HCT116 (cell line): ENCODE measurements around the gene MAP7. TPM values are rescaled to one million over a fixed set of nuclear protein-coding genes. Genes with fewer than 3 reads are reported as not detected.

Experiments
- ATAC-seq: fragments of 200-7000 bp; cut with Tn5 transposase; 2 replicates; pipeline ENCODE4 v1.9.1; 2020; ENCODE audit warnings: mild to moderate bottlenecking, moderate library complexity
- BruUV-seq: library from RNA; stranded (reverse); fragments of 400-500 nt; replicated peaks from 2 replicates; lab custom pipeline; 2021; lab: Mats Ljungman, UMichigan
- CTCF ChIA-PET: fragments of 300-600 bp; sonication (Branson Sonifier 250); formaldehyde crosslinking; loops from one replicate; lab custom pipeline; 2021; ENCODE audit warnings: antibody characterized with exemption; lab: Charles Lee
- POLR2A ChIA-PET: fragments of 300-600, 350-600 bp; sonication (Branson Sonifier 250); formaldehyde crosslinking; loops from one replicate; lab custom pipeline; 2021; ENCODE audit warnings: antibody characterized with exemption; lab: Charles Lee
- RAD21 ChIA-PET, 2 experiments: fragments of 300-600 bp; sonication (Branson Sonifier 250); formaldehyde crosslinking; loops; one replicate each; lab custom pipeline; 2023; ENCODE audit warnings: low total read pairs in 2 of 2; ENCODE audit not compliant: uncharacterized antibody in 2 of 2, unreplicated experiment in 2 of 2, low non-redundant PET in 1 of 2; lab: Charles Lee
- DNase-seq: peaks from one replicate; pipeline ENCODE4 v3.0.0-alpha.2; 2010; ENCODE audit warnings: low read depth, low spot score
- H2AFZ ChIP-seq: fragments of 200-600 bp; shearing (Covaris generic), sonication (generic); 2 replicates; pipeline ENCODE4 v1.6.1; 2017; ENCODE audit warnings: low read depth, mixed run types, mixed read lengths, antibody characterized with exemption, low read length; ENCODE audit not compliant: poor library complexity, severe bottlenecking
- H3K27ac ChIP-seq: 2 replicates; pipeline ENCODE4 v1.5.1; 2012; ENCODE audit warnings: low read depth, low read length
- H3K27me3 ChIP-seq: fragments of 200-600 bp; sonication (generic); 2 replicates; pipeline ENCODE4 v1.6.1; 2016; ENCODE audit warnings: mixed run types, low read length, mixed read lengths; ENCODE audit not compliant: insufficient read depth
- H3K36me3 ChIP-seq, 2 experiments: fragments of 200-500 bp in 1 of 2; fragments of 200-600 bp in 1 of 2; sonication (Bioruptor generic) in 1 of 2; sonication (generic) in 1 of 2; 2 replicates each; pipeline versions ENCODE4 v1.5.1 to v1.6.1; 2014 to 2016; ENCODE audit warnings: low read length in 2 of 2, inconsistent platforms in 1 of 2, mixed read lengths in 1 of 2, mixed run types in 1 of 2; ENCODE audit not compliant: insufficient read depth in 2 of 2, control insufficient read depth in 1 of 2
- H3K4me1 ChIP-seq, 2 experiments: fragments of 200-600 bp in 1 of 2; sonication (generic) in 1 of 2; 2 replicates each; pipeline versions ENCODE4 v1.5.1 to v1.6.1; 2012 to 2017; ENCODE audit warnings: low read length in 2 of 2, inconsistent platforms in 1 of 2, mild to moderate bottlenecking in 1 of 2, mixed read lengths in 1 of 2, mixed run types in 1 of 2, moderate library complexity in 1 of 2; ENCODE audit not compliant: insufficient read depth in 2 of 2, control insufficient read depth in 1 of 2
- H3K4me2 ChIP-seq: fragments of 200-600 bp; sonication (generic); 2 replicates; pipeline ENCODE4 v1.6.1; 2017; ENCODE audit warnings: mixed run types, low read length, mixed read lengths
- H3K4me3 ChIP-seq, 2 experiments: fragments of 200-600 bp in 1 of 2; sonication (generic) in 1 of 2; replicated peaks in 1 of 2; 2 replicates each; pipeline ENCODE4 v1.5.1; 2011 to 2016; ENCODE audit warnings: low read length in 2 of 2, control low read depth in 1 of 2, low read depth in 1 of 2, mild to moderate bottlenecking in 1 of 2, mixed read lengths in 1 of 2, mixed run types in 1 of 2
- H3K79me2 ChIP-seq: fragments of 200-600 bp; sonication (generic); 2 replicates; pipeline ENCODE4 v1.6.1; 2017; ENCODE audit warnings: mild to moderate bottlenecking, mixed run types, low read length, moderate library complexity, mixed read lengths; ENCODE audit not compliant: insufficient read depth
- H3K9ac ChIP-seq: fragments of 200-600 bp; sonication (generic); 2 replicates; pipeline ENCODE4 v1.6.1; 2016; ENCODE audit warnings: low read length, mixed read lengths
- H3K9me2 ChIP-seq: fragments of 200-600 bp; sonication (generic), shearing (Covaris generic); 2 replicates; pipeline ENCODE4 v1.6.1; 2017; ENCODE audit warnings: mixed run types, mild to moderate bottlenecking, moderate library complexity; ENCODE audit not compliant: insufficient read depth
- H3K9me3 ChIP-seq, 2 experiments: fragments of 200-500 bp in 1 of 2; fragments of 200-600 bp in 1 of 2; sonication (Bioruptor generic) in 1 of 2; sonication (generic) in 1 of 2; 2 replicates each; pipeline ENCODE4 v1.6.1; 2014 to 2017; ENCODE audit warnings: low read length in 2 of 2, mixed read lengths in 2 of 2, inconsistent platforms in 1 of 2, low read depth in 1 of 2, mild to moderate bottlenecking in 1 of 2, mixed run types in 1 of 2, moderate library complexity in 1 of 2; ENCODE audit not compliant: control insufficient read depth in 1 of 2, insufficient read depth in 1 of 2
- H4K20me1 ChIP-seq: fragments of 200-600 bp; sonication (generic), shearing (Covaris generic); 2 replicates; pipeline ENCODE4 v1.6.1; 2017; ENCODE audit warnings: mixed run types, mild to moderate bottlenecking, moderate library complexity; ENCODE audit not compliant: insufficient read depth
- CBX3 ChIP-seq: IDR thresholded peaks from 2 replicates; pipeline ENCODE4 v1.6.1; 2012; ENCODE audit warnings: low read depth
- CEBPB ChIP-seq: IDR thresholded peaks from 2 replicates; pipeline ENCODE4 v1.6.1; 2012; ENCODE audit warnings: low read depth
- ELF1 ChIP-seq: IDR thresholded peaks from 2 replicates; pipeline ENCODE4 v1.6.1; 2012; ENCODE audit warnings: low read depth, borderline replicate concordance
- EZH2phosphoT487 ChIP-seq: fragments of 200-600 bp; IDR thresholded peaks from 2 replicates; pipeline ENCODE4 v1.6.1; 2018; ENCODE audit warnings: antibody characterized with exemption, borderline replicate concordance
- FOSL1 ChIP-seq: IDR thresholded peaks from 2 replicates; pipeline ENCODE4 v1.6.1; 2012; ENCODE audit warnings: low read depth
- JUND ChIP-seq: IDR thresholded peaks from 2 replicates; pipeline ENCODE4 v1.6.1; 2012
- RAD21 ChIP-seq: IDR thresholded peaks from 2 replicates; pipeline ENCODE4 v1.6.1; 2012; ENCODE audit warnings: low read depth, mild to moderate bottlenecking
- SIN3A ChIP-seq: IDR thresholded peaks from 2 replicates; pipeline ENCODE4 v1.6.1; 2012; ENCODE audit warnings: low read depth
- YY1 ChIP-seq: IDR thresholded peaks from 2 replicates; pipeline ENCODE4 v1.6.1; 2011; ENCODE audit warnings: low read length, low read depth, moderate library complexity, mild to moderate bottlenecking; ENCODE audit not compliant: insufficient replicate concordance; ENCODE audit errors: extremely low read depth
- ZNF274 ChIP-seq: fragments of 200-500 bp; sonication (Bioruptor generic); IDR thresholded peaks from 2 replicates; pipeline ENCODE4 v1.6.1; 2014; ENCODE audit warnings: mild to moderate bottlenecking, low read depth, low read length, inconsistent platforms
- intact Hi-C: fragments of 100-400 bp; cut with micrococcal nuclease; formaldehyde crosslinking; loops from 2 replicates; pipeline ENCODE4 v1.10.0; 2022
- total RNA-seq: library from RNA; stranded (reverse); gene quantifications from one replicate; pipeline ENCODE4 v1.2.1, GENCODE V29; 2021; ENCODE audit not compliant: unreplicated experiment
- TF ChIP-seq, protein P1 (sequence below): IDR thresholded peaks from 2 replicates; pipeline ENCODE4 v1.6.1; 2012; ENCODE audit warnings: low read depth
- TF ChIP-seq, protein P2 (sequence below), 3 experiments: fragments of 200-600 bp in 1 of 3; sonication (generic) in 1 of 3; IDR thresholded peaks in 2 of 3; conservative IDR thresholded peaks in 1 of 3; 2 replicates each; pipeline ENCODE4 v1.5.1; 2012 to 2017; ENCODE audit warnings: low read depth in 2 of 3, low read length in 2 of 3, antibody characterized with exemption in 1 of 3, borderline replicate concordance in 1 of 3, control low read depth in 1 of 3, mild to moderate bottlenecking in 1 of 3, mixed read lengths in 1 of 3, mixed run types in 1 of 3, moderate library complexity in 1 of 3; ENCODE audit not compliant: insufficient read depth in 1 of 3
- TF ChIP-seq, protein P3 (sequence below): IDR thresholded peaks from 2 replicates; pipeline ENCODE4 v1.6.1; 2012

MAP7 gene
- total RNA-seq, 1 experiment from 2014 or later, result 35.5 TPM

DNA sequence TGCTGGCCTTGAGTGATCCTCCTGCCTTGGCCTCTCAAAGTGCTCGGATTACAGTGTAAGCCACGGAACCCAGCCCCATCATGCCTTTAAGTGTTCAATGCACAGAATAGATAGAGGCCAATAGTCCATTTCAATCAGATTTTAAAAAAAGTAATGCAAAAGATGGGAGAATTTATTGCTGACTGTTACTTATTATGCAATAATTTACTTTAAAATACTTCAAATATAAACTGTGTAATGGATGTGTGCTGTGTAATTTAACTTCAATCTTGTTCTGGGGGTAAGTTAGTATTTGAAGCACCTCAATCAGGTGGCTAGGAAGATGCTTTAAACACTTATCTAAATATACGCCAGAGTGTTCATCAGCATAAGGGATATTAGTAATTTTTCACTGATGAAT lies 208.9 kb downstream of the MAP7 start:
- CTCF ChIA-PET, result no interaction called here

More for the DNA sequence above, 208.9 kb downstream of the MAP7 start:
- H3K79me2 ChIP-seq, result no peaks in the 10 kb centered on the region
- no TSS peak for BruUV-seq
- no peak overlapping the region for H3K4me2 ChIP-seq
- no peak overlapping the region for H3K4me3 ChIP-seq
- H3K9me2 ChIP-seq, result no peaks in the 10 kb centered on the region
- H4K20me1 ChIP-seq, result no peaks in the 10 kb centered on the region
- no peak overlapping the region for H3K9ac ChIP-seq
- H3K9me3 ChIP-seq, result no peaks in the 10 kb centered on the region
- H3K4me1 ChIP-seq, result no peaks in the 10 kb centered on the region
- intact Hi-C loops, result no loop called here
- DNase-seq (no peak), ATAC-seq (no peak)
- ChIA-PET POLR2A (no interaction called here), RAD21 (no interaction called here)
- H2AFZ ChIP-seq, result no peak overlapping the region
- H3K36me3 ChIP-seq, result no peaks in the 10 kb centered on the region; a peak in 2 of 4 replicates
- TF ChIP-seq CEBPB (no peak), YY1 (no peak), RAD21 (no peak), SIN3A (no peak), ELF1 (no peak), JUND (no peak), EZH2phosphoT487 (no peak), CBX3 (no peak), FOSL1 (no peak), ZNF274 (no peak)
- TF ChIP-seq, protein P1, sequence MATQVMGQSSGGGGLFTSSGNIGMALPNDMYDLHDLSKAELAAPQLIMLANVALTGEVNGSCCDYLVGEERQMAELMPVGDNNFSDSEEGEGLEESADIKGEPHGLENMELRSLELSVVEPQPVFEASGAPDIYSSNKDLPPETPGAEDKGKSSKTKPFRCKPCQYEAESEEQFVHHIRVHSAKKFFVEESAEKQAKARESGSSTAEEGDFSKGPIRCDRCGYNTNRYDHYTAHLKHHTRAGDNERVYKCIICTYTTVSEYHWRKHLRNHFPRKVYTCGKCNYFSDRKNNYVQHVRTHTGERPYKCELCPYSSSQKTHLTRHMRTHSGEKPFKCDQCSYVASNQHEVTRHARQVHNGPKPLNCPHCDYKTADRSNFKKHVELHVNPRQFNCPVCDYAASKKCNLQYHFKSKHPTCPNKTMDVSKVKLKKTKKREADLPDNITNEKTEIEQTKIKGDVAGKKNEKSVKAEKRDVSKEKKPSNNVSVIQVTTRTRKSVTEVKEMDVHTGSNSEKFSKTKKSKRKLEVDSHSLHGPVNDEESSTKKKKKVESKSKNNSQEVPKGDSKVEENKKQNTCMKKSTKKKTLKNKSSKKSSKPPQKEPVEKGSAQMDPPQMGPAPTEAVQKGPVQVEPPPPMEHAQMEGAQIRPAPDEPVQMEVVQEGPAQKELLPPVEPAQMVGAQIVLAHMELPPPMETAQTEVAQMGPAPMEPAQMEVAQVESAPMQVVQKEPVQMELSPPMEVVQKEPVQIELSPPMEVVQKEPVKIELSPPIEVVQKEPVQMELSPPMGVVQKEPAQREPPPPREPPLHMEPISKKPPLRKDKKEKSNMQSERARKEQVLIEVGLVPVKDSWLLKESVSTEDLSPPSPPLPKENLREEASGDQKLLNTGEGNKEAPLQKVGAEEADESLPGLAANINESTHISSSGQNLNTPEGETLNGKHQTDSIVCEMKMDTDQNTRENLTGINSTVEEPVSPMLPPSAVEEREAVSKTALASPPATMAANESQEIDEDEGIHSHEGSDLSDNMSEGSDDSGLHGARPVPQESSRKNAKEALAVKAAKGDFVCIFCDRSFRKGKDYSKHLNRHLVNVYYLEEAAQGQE, result no peak
- TF ChIP-seq, protein P2, sequence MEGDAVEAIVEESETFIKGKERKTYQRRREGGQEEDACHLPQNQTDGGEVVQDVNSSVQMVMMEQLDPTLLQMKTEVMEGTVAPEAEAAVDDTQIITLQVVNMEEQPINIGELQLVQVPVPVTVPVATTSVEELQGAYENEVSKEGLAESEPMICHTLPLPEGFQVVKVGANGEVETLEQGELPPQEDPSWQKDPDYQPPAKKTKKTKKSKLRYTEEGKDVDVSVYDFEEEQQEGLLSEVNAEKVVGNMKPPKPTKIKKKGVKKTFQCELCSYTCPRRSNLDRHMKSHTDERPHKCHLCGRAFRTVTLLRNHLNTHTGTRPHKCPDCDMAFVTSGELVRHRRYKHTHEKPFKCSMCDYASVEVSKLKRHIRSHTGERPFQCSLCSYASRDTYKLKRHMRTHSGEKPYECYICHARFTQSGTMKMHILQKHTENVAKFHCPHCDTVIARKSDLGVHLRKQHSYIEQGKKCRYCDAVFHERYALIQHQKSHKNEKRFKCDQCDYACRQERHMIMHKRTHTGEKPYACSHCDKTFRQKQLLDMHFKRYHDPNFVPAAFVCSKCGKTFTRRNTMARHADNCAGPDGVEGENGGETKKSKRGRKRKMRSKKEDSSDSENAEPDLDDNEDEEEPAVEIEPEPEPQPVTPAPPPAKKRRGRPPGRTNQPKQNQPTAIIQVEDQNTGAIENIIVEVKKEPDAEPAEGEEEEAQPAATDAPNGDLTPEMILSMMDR (IDR thresholded peaks at IDR 0.05 in 2 of 3, conservative IDR thresholded peaks at IDR 0.05 in 1 of 3; ENCODE audit: borderline replicate concordance in 1 of 3, insufficient read depth in 1 of 3, low read depth in 2 of 3, low read length in 2 of 3), result no peak
- TF ChIP-seq, protein P3, sequence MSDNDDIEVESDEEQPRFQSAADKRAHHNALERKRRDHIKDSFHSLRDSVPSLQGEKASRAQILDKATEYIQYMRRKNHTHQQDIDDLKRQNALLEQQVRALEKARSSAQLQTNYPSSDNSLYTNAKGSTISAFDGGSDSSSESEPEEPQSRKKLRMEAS, result no peak
- no peak overlapping the region for H3K27ac ChIP-seq
- no peaks in the 10 kb centered on the region for H3K27me3 ChIP-seq
